H9 (cell line): Measurements from ENCODE around the gene HTR1B. TPM values are rescaled to one million over a fixed set of nuclear protein-coding genes. Genes with fewer than 3 reads are reported as not detected.

Experiments
- DNase-seq: peaks from one replicate; pipeline ENCODE4 v3.0.0-alpha.2; 2017
- H2AFZ ChIP-seq: one replicate; pipeline ENCODE4 v1.6.1; 2013; ENCODE audit warnings: mild to moderate bottlenecking, low read length, control low read depth, moderate library complexity
- H2AK5ac ChIP-seq: 2 replicates; pipeline ENCODE4 v1.6.1; 2013; ENCODE audit warnings: low read length, control low read depth, mixed read lengths; ENCODE audit not compliant: insufficient read length
- H2BK120ac ChIP-seq: one replicate; pipeline ENCODE4 v1.6.1; 2013; ENCODE audit warnings: low read depth, mild to moderate bottlenecking, low read length, control low read depth, inconsistent platforms; ENCODE audit not compliant: poor library complexity, severe bottlenecking
- H2BK12ac ChIP-seq: 2 replicates; pipeline ENCODE4 v1.6.1; 2013; ENCODE audit warnings: low read length, control low read depth, mixed read lengths, low read depth; ENCODE audit not compliant: insufficient read length
- H2BK15ac ChIP-seq: 2 replicates; pipeline ENCODE4 v1.6.1; 2013; ENCODE audit warnings: low read depth, low read length, control low read depth
- H2BK20ac ChIP-seq: one replicate; pipeline ENCODE4 v1.6.1; 2013; ENCODE audit warnings: low read depth, mild to moderate bottlenecking, low read length, control low read depth, inconsistent platforms; ENCODE audit not compliant: poor library complexity, severe bottlenecking
- H2BK5ac ChIP-seq: 2 replicates; pipeline ENCODE4 v1.6.1; 2013; ENCODE audit warnings: low read length, control low read depth, mixed read lengths; ENCODE audit not compliant: insufficient read length
- H3K14ac ChIP-seq: 2 replicates; pipeline ENCODE4 v1.6.1; 2013; ENCODE audit warnings: low read length, control low read depth; ENCODE audit not compliant: insufficient read depth
- H3K18ac ChIP-seq: 2 replicates; pipeline ENCODE4 v1.6.1; 2013; ENCODE audit warnings: low read depth, mild to moderate bottlenecking, mixed read lengths, low read length, control low read depth; ENCODE audit not compliant: insufficient read length
- H3K23ac ChIP-seq: 2 replicates; pipeline ENCODE4 v1.6.1; 2013; ENCODE audit warnings: low read length, control low read depth, mixed read lengths, low read depth; ENCODE audit not compliant: insufficient read length
- H3K23me2 ChIP-seq: 2 replicates; pipeline ENCODE4 v1.6.1; 2013; ENCODE audit warnings: low read depth, mild to moderate bottlenecking, mixed read lengths, low read length, control low read depth; ENCODE audit not compliant: insufficient read length, poor library complexity, severe bottlenecking
- H3K27ac ChIP-seq: 2 replicates; pipeline ENCODE4 v1.5.1; 2013; ENCODE audit warnings: low read length, control low read depth, mixed read lengths, low read depth; ENCODE audit not compliant: insufficient read length
- H3K27me3 ChIP-seq: 2 replicates; pipeline ENCODE4 v1.6.1; 2013; ENCODE audit warnings: low read length, control low read depth, inconsistent platforms; ENCODE audit not compliant: insufficient read depth
- H3K4ac ChIP-seq: 2 replicates; pipeline ENCODE4 v1.6.1; 2013; ENCODE audit warnings: low read depth, mild to moderate bottlenecking, control low read depth, inconsistent platforms, low read length, moderate library complexity
- H3K4me1 ChIP-seq: 2 replicates; pipeline ENCODE4 v1.6.1; 2013; ENCODE audit warnings: low read length, control low read depth, inconsistent platforms; ENCODE audit not compliant: insufficient read depth
- H3K4me2 ChIP-seq: 2 replicates; pipeline ENCODE4 v1.6.1; 2013; ENCODE audit warnings: low read length, control low read depth, mixed read lengths; ENCODE audit not compliant: insufficient read length, insufficient read depth
- H3K56ac ChIP-seq: 2 replicates; pipeline ENCODE4 v1.6.1; 2013; ENCODE audit warnings: low read depth, mild to moderate bottlenecking, mixed read lengths, low read length, control low read depth; ENCODE audit not compliant: insufficient read length
- H3K79me1 ChIP-seq: 2 replicates; pipeline ENCODE4 v1.6.1; 2013; ENCODE audit warnings: low read depth, mild to moderate bottlenecking, moderate library complexity, low read length, control low read depth, inconsistent platforms; ENCODE audit not compliant: insufficient read depth, poor library complexity, severe bottlenecking
- H3K79me2 ChIP-seq: 2 replicates; pipeline ENCODE4 v1.6.1; 2013; ENCODE audit warnings: low read length, control low read depth, inconsistent platforms; ENCODE audit not compliant: insufficient read depth
- H3K9ac ChIP-seq: 2 replicates; pipeline ENCODE4 v1.6.1; 2013; ENCODE audit warnings: low read length, control low read depth, mixed read lengths; ENCODE audit not compliant: insufficient read length; ENCODE audit errors: extremely low read depth
- H3K9me3 ChIP-seq: one replicate; pipeline ENCODE4 v1.6.1; 2013; ENCODE audit warnings: low read depth, low read length, inconsistent platforms; ENCODE audit not compliant: control insufficient read depth
- H3T11ph ChIP-seq: one replicate; pipeline ENCODE4 v1.6.1; 2013; ENCODE audit warnings: mild to moderate bottlenecking, low read length, control low read depth, inconsistent platforms
- H4K20me1 ChIP-seq: one replicate; pipeline ENCODE4 v1.6.1; 2013; ENCODE audit not compliant: control insufficient read depth, insufficient read length, insufficient read depth
- H4K5ac ChIP-seq: 2 replicates; pipeline ENCODE4 v1.6.1; 2013; ENCODE audit warnings: low read depth, mild to moderate bottlenecking, mixed read lengths, low read length, control low read depth; ENCODE audit not compliant: insufficient read length
- H4K8ac ChIP-seq: replicated peaks from 2 replicates; pipeline ENCODE4 v1.6.1; 2013; ENCODE audit warnings: low read length, control low read depth, mixed read lengths, low read depth; ENCODE audit not compliant: insufficient read length
- H4K91ac ChIP-seq: 2 replicates; pipeline ENCODE4 v1.6.1; 2013; ENCODE audit warnings: low read depth, mild to moderate bottlenecking, moderate library complexity, mixed read lengths, low read length, control low read depth; ENCODE audit not compliant: insufficient read length
- H3K27ac Mint-ChIP-seq, 3 experiments: 2 replicates in 2 of 3; 3 replicates in 1 of 3; pipeline ENCODE4 v1.8.0; 2020 to 2021; ENCODE audit warnings: mixed read lengths in 3 of 3, mild to moderate bottlenecking in 1 of 3, moderate library complexity in 1 of 3
- H3K27me3 Mint-ChIP-seq: 2 replicates; pipeline ENCODE4 v1.8.0; 2021; ENCODE audit warnings: low read depth, mild to moderate bottlenecking, moderate library complexity, mixed read lengths
- H3K36me3 Mint-ChIP-seq, 3 experiments: 2 replicates in 2 of 3; 3 replicates in 1 of 3; pipeline ENCODE4 v1.8.0; 2020 to 2021; ENCODE audit warnings: low read depth in 3 of 3, mixed read lengths in 3 of 3; ENCODE audit not compliant: insufficient read depth in 1 of 3
- H3K4me1 Mint-ChIP-seq, 2 experiments: 2 replicates each; pipeline ENCODE4 v1.8.0; 2020; ENCODE audit warnings: mixed read lengths in 2 of 2
- H3K4me3 Mint-ChIP-seq, 2 experiments: 2 replicates in 1 of 2; 3 replicates in 1 of 2; pipeline ENCODE4 v1.8.0; 2020 to 2021; ENCODE audit warnings: mild to moderate bottlenecking in 2 of 2, mixed read lengths in 2 of 2, moderate library complexity in 1 of 2
- H3K9me3 Mint-ChIP-seq, 2 experiments: 2 replicates in 1 of 2; 3 replicates in 1 of 2; pipeline ENCODE4 v1.8.0; 2020; ENCODE audit warnings: mild to moderate bottlenecking in 2 of 2, mixed read lengths in 2 of 2, moderate library complexity in 1 of 2
- CTCF ChIP-seq: fragments of 200-600 bp; sonication (generic); conservative IDR thresholded peaks from 3 replicates; pipeline ENCODE4 v1.8.0; 2021; ENCODE audit warnings: antibody characterized with exemption, mild to moderate bottlenecking
- WGBS: extraction: QIAGEN DNeasy Blood & Tissue Kit; methylation state at CpG from one replicate; pipeline ENCODE4 v1.1.7; 2013; ENCODE audit warnings: missing lambda C conversion rate, low lambda C conversion rate, mixed read lengths; ENCODE audit not compliant: insufficient read length; ENCODE audit errors: extremely low coverage; 5-methylcytosine and 5-hydroxymethylcytosine counted together
- long read RNA-seq: library from polyadenylated mRNA; unstranded; transcript quantifications from one replicate; pipeline ENCODE4 v2.0.0, GENCODE V29; 2020
- total RNA-seq: library from RNA; stranded (reverse); gene quantifications from 2 replicates; pipeline ENCODE4 v1.2.1, GENCODE V29; 2021

Gene HTR1B
- 0.83 and 1.1 TPM in 2 replicates for total RNA-seq
- long read RNA-seq = 0 reads

- no peaks in the 10 kb centered on the region for H3K79me1 ChIP-seq
- H3T11ph ChIP-seq = no peak within 1 kb of the TSS
- no peak within 1 kb of the TSS for H3K4ac ChIP-seq
- no peaks in the 10 kb centered on the region for H4K20me1 ChIP-seq
- H3K79me2 ChIP-seq = no peaks in the 10 kb centered on the region
- no peak within 1 kb of the TSS for H4K91ac ChIP-seq
- Mint-ChIP-seq H3K27ac (no peak within 1 kb of the TSS; a peak in 1 of 7 replicates), H3K4me1 (peaks cover 41 to 43% of the 10 kb centered on the region in 2 experiments), H3K9me3 (peaks cover 0 to 4% of the 10 kb centered on the region in 2 experiments; a peak in 1 of 5 replicates), H3K27me3 (peaks cover 66% of the 10 kb centered on the region), H3K4me3 (peak within 1 kb of the TSS; percentile 84 to 94), H3K36me3 (peaks cover 0 to 2% (median 0%) of the 10 kb centered on the region in 3 experiments; a peak in 2 of 7 replicates)
- H2BK120ac ChIP-seq = no peak within 1 kb of the TSS
- no peak within 1 kb of the TSS for H2BK20ac ChIP-seq
- H3K23me2 ChIP-seq = peaks cover 36% of the 10 kb centered on the region
- peak within 1 kb of the TSS; percentile 41 for H2AFZ ChIP-seq
- no peaks in the 10 kb centered on the region for H3K9me3 ChIP-seq
- H3K27me3 ChIP-seq = peaks cover 17% of the 10 kb centered on the region; the same call in 1 of the 2 replicates
- no peak within 1 kb of the TSS for H2BK12ac ChIP-seq
- WGBS = no CpG with 5 or more reads among the region's 31 CpGs
- H3K56ac ChIP-seq = no peak within 1 kb of the TSS
- no peak within 1 kb of the TSS for H2AK5ac ChIP-seq
- H3K18ac ChIP-seq = no peak within 1 kb of the TSS
- no peak within 1 kb of the TSS for H2BK5ac ChIP-seq
- no peak within 1 kb of the TSS for H3K9ac ChIP-seq
- H2BK15ac ChIP-seq = no peak within 1 kb of the TSS
- H3K4me2 ChIP-seq = peak within 1 kb of the TSS; percentile 93
- H4K8ac ChIP-seq = no peak within 1 kb of the TSS
- H3K14ac ChIP-seq = no peak within 1 kb of the TSS; the same call in 1 of the 2 replicates
- TF ChIP-seq CTCF = no peak
- H3K27ac ChIP-seq = no peak within 1 kb of the TSS
- H3K4me1 ChIP-seq = peaks cover 3% of the 10 kb centered on the region; the same call in 1 of the 2 replicates
- DNase-seq = peak; percentile 65
- H4K5ac ChIP-seq = no peak within 1 kb of the TSS
- no peak within 1 kb of the TSS for H3K23ac ChIP-seq
Measured at GRCh38 chr6:77463308-77463860, at the start of gene HTR1B. Gene HTR1B, minus strand, starts transcription at chr6:77463491. Its CDS starts 88 bp downstream, at chr6:77463403.
